Stimulated activated CD4-positive, alpha-beta T cell treated with anti-CD3 and anti-CD28 coated beads, Interleukin-15, amount 100 ng/mL, for 48 hours (primary cell): ENCODE measurements around the gene HOXD13.

Source experiments
- DNase-seq, 2 donors: peaks; one replicate each; pipeline ENCODE4 v3.0.0-alpha.2; 2020; ENCODE audit warnings: low read depth in 2 of 2

HOXD13 gene

GRCh38 chr2:176080540-176081375 lies 11.8 kb upstream of the HOXD13 start:
- DNase-seq: no peak

- DNase-seq: no peak
Observed at GRCh38 chr2:176081376-176081836, 11.1 kb upstream of the HOXD13 start.

GRCh38 chr2:176081837-176082524 lies 10.5 kb upstream of the HOXD13 start:
- no peak for DNase-seq

GRCh38 chr2:176082525-176082823 lies 10.0 kb upstream of the HOXD13 start:
- DNase-seq: no peak

GRCh38 chr2:176082824-176083751 lies 9.4 kb upstream of the HOXD13 start:
- DNase-seq: no peak

- no peak for DNase-seq
Observed at GRCh38 chr2:176083796-176084261, 8.7 kb upstream of the HOXD13 start, which contains the start of gene EVX2. TSS of gene EVX2 (minus strand) at chr2:176083962. CDS start at chr2:176083776, 186 bp downstream.

- DNase-seq: no peak
Observed at GRCh38 chr2:176084611-176085119, 7.9 kb upstream of the HOXD13 start.

GRCh38 chr2:176085120-176085788 lies 7.3 kb upstream of the HOXD13 start:
- DNase-seq: no peak

GRCh38 chr2:176085861-176086771 lies 6.4 kb upstream of the HOXD13 start:
- no peak for DNase-seq

GRCh38 chr2:176087330-176088047 lies 5.0 kb upstream of the HOXD13 start:
- no peak for DNase-seq

- DNase-seq: no peak
Observed at GRCh38 chr2:176088048-176088936, 4.2 kb upstream of the HOXD13 start.

GRCh38 chr2:176088937-176089842 lies 3.3 kb upstream of the HOXD13 start:
- DNase-seq: no peak

GRCh38 chr2:176089843-176090395 lies 2.6 kb upstream of the HOXD13 start:
- DNase-seq: no peak

- no peak for DNase-seq
Observed at GRCh38 chr2:176090862-176091261, 1.7 kb upstream of the HOXD13 start.

- DNase-seq: no peak
Observed at GRCh38 chr2:176091329-176092258, 927 bp upstream of the HOXD13 start.
